Lower lobe of right lung (tissue), 2 donors: Measurements from ENCODE around the gene KAT14. TPM values are rescaled to one million over a fixed set of nuclear protein-coding genes. Genes with fewer than 3 reads are reported as not detected.
"Not testable (repeated sequence)": the region's sequence is repeated elsewhere in the genome, so short reads cannot be mapped to it uniquely, and the experiment has no call there.

Experiments used
- ATAC-seq, 2 donors: fragments of 200-7000 bp; cut with Tn5 transposase; one replicate each; pipeline ENCODE4 v1.9.1; 2020 to 2022; ENCODE audit warnings: mild to moderate bottlenecking in 2 of 2, moderate library complexity in 2 of 2
- DNase-seq: peaks from one replicate; pipeline ENCODE4 v3.0.0-alpha.2; 2020
- H3K27ac ChIP-seq: fragments of 200-600 bp; one replicate; pipeline ENCODE4 v1.8.0; 2022
- H3K27me3 ChIP-seq: fragments of 200-600 bp; one replicate; pipeline ENCODE4 v1.8.0; 2022; ENCODE audit warnings: low read depth
- H3K36me3 ChIP-seq: fragments of 200-600 bp; one replicate; pipeline ENCODE4 v1.8.0; 2022; ENCODE audit warnings: mild to moderate bottlenecking
- H3K4me1 ChIP-seq: fragments of 200-600 bp; one replicate; pipeline ENCODE4 v1.8.0; 2022
- H3K4me3 ChIP-seq: fragments of 200-600 bp; one replicate; pipeline ENCODE4 v1.8.0; 2022; ENCODE audit warnings: mild to moderate bottlenecking
- H3K9me3 ChIP-seq: fragments of 200-600 bp; one replicate; pipeline ENCODE4 v1.8.0; 2022
- CTCF ChIP-seq: fragments of 200-600 bp; IDR thresholded peaks from one replicate; pipeline ENCODE4 v1.8.0; 2022; ENCODE audit warnings: antibody characterized with exemption, mild to moderate bottlenecking
- intact Hi-C: fragments of 100-400 bp; cut with DNase I; formaldehyde crosslinking; loops from one replicate; pipeline ENCODE4 v1.11.0; 2022
- long read RNA-seq: library from polyadenylated mRNA; unstranded; transcript quantifications from one replicate; pipeline ENCODE4 v2.0.0, GENCODE V29; 2021
- total RNA-seq: library from RNA; stranded (reverse); fragmentation: NEBNext Ultra II Directional; extraction: Animal tissue kit (Norgen Biotek cat#: 25700); gene quantifications from one replicate; pipeline ENCODE4 v1.2.1, GENCODE V29; 2021
- donor health status: DM: no; HTN: yes; CAD: no; lungs with severe emphysema.

KAT14 gene
- 13.5 TPM for total RNA-seq
- long read RNA-seq, partial matches to known transcripts, result 3 of 22 reads
- long read RNA-seq, other reads (novel, unspliced or antisense), result 17 of 22 reads

DNA sequence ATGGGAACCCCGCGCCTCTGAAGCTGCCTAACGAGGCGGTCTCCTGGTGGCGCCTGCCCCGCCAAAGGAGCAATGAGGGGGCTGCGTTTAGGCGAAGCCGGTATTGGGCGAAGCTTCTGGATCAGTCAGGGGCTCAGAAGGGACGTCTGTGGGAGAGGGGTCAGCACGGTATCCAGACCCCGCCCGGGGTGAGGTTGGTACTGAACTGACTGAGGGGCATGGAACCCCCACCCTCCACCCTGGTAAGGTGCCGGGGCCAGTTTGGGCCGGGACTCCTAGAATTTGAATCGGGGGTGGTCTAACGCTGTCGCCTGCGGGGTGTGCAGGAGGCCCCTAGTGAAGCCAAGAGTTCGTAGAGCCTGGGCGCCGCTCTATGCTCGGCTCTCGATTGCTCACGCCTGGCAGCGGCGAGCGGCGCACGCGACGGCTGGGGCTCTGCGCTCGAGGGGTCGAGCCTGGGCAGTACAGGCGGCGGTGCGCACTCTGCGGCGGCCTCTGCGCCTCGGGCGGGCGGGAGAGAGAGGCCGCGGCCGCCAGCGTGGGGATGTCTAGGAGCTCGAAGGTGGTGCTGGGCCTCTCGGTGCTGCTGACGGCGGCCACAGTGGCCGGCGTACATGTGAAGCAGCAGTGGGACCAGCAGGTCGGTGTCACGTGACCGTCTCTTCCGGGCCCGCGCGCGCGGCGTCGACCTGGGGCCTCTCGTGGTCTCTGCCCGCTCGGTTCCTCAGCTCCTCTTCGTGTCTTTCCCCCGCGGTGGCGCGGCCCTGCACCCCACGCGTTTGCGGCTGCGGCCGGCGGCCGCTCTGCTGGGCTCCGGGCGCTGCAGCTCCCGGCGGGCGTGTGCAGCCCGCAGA is at the start of gene KAT14, which contains the start of gene PET117:
KAT14 (plus strand) TSS at position 452 of the 854 bp plus-strand sequence. CDS start 4,798 bp downstream, outside the sequence.
PET117 (plus strand) TSS at position 452 of the 854 bp plus-strand sequence; CDS start at position 545, 93 bp downstream.
- H3K4me1 ChIP-seq, result peaks cover 16% of the 10 kb centered on the region
- peak within 1 kb of the TSS; percentile 94 for H3K27ac ChIP-seq
- H3K9me3 ChIP-seq, result no peaks in the 10 kb centered on the region
- H3K36me3 ChIP-seq, result peaks cover 5% of the 10 kb centered on the region
- H3K4me3 ChIP-seq, result peak within 1 kb of the TSS; percentile 95
- H3K27me3 ChIP-seq, result no peaks in the 10 kb centered on the region
- TF ChIP-seq CTCF, result no peak
- DNase-seq, result peak; percentile 94
- intact Hi-C loops, result no loop called here
- ATAC-seq, result peak; percentile 98 to 99

DNA sequence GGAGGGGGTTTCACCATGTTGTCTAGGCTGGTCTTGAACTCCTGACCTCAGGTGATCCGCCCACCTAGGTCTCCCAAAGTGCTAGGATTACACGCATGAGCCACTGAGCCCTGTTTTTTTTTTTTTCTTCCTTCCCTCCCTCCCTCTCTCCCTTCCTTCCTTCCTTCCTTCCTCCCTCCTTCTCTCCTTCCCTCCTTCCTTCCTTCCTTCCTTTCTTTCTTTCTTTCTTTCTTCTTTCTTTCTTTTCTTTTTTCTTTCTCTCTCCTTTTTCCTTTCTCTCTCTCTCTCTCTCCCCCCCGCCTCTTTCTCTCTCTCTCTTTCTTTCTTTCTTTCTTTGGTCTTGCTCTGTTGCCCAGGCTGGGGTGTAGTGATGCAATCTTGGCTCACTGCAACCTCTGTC is 49.4 kb upstream of the KAT14 start:
- ATAC-seq, H3K9me3 ChIP-seq, DNase-seq, H3K36me3 ChIP-seq, H3K27me3 ChIP-seq, H3K4me3 ChIP-seq, H3K27ac ChIP-seq, intact Hi-C loops, H3K4me1 ChIP-seq: not testable (repeated sequence)

GRCh38 chr20:18088841-18089240 is 48.8 kb upstream of the KAT14 start:
- intact Hi-C loops, H3K27ac ChIP-seq, H3K27me3 ChIP-seq, H3K36me3 ChIP-seq, H3K4me3 ChIP-seq, H3K9me3 ChIP-seq, H3K4me1 ChIP-seq, ATAC-seq, DNase-seq: not testable (repeated sequence)

GRCh38 chr20:18090044-18090443 is 47.6 kb upstream of the KAT14 start:
- no peak overlapping the region for H3K4me3 ChIP-seq
- no peaks in the 10 kb centered on the region for H3K9me3 ChIP-seq
- H3K36me3 ChIP-seq, result no peaks in the 10 kb centered on the region
- no peak for ATAC-seq
- no peaks in the 10 kb centered on the region for H3K27me3 ChIP-seq
- H3K27ac ChIP-seq, result no peak overlapping the region
- no peak for TF ChIP-seq CTCF
- intact Hi-C loops, result no loop called here
- DNase-seq, result no peak
- H3K4me1 ChIP-seq, result no peaks in the 10 kb centered on the region

DNA sequence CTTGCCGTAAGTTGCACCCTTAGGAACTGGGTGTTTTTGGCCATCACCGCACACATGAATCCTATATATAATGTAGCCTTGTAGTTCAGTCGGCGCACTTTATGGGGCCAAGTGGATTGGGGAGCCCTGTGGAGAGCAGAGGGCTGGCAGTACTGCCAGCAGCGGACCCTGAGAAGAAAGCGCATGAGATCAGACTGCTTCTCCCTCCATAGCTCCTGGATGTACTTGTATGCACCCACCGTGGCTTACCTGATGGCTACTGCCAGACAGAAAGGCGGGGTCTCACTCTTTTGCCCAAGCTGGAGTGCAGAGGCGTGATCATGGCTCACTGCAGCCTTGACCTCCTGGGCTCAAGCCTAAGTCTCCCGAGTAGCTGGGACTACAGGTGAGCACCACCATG is 47.2 kb upstream of the KAT14 start:
- intact Hi-C loops, result no loop called here
- TF ChIP-seq CTCF, result no peak
- H3K27ac ChIP-seq, result no peak overlapping the region

GRCh38 chr20:18091623-18092022 is 46.0 kb upstream of the KAT14 start:
- Histone ChIP-seq H3K4me3 (no peak overlapping the region), H3K4me1 (no peaks in the 10 kb centered on the region), H3K27me3 (no peaks in the 10 kb centered on the region), H3K36me3 (no peaks in the 10 kb centered on the region), H3K9me3 (no peaks in the 10 kb centered on the region), H3K27ac (no peak overlapping the region)
- no peak for TF ChIP-seq CTCF
- DNase-seq, result no peak
- intact Hi-C loops, result no loop called here
- no peak for ATAC-seq

More for the DNA sequence above, 47.2 kb upstream of the KAT14 start:
- Histone ChIP-seq H3K4me1 (no peaks in the 10 kb centered on the region), H3K36me3 (no peaks in the 10 kb centered on the region), H3K27me3 (no peaks in the 10 kb centered on the region), H3K9me3 (no peaks in the 10 kb centered on the region), H3K4me3 (no peak overlapping the region)
- no peak for DNase-seq
- ATAC-seq, result no peak
